ENCODE data around the gene ZBP1.
A peak's percentile ranks its signal among the peaks of the same experiment; 100 is the strongest.

The ZBP1 gene

DNA sequence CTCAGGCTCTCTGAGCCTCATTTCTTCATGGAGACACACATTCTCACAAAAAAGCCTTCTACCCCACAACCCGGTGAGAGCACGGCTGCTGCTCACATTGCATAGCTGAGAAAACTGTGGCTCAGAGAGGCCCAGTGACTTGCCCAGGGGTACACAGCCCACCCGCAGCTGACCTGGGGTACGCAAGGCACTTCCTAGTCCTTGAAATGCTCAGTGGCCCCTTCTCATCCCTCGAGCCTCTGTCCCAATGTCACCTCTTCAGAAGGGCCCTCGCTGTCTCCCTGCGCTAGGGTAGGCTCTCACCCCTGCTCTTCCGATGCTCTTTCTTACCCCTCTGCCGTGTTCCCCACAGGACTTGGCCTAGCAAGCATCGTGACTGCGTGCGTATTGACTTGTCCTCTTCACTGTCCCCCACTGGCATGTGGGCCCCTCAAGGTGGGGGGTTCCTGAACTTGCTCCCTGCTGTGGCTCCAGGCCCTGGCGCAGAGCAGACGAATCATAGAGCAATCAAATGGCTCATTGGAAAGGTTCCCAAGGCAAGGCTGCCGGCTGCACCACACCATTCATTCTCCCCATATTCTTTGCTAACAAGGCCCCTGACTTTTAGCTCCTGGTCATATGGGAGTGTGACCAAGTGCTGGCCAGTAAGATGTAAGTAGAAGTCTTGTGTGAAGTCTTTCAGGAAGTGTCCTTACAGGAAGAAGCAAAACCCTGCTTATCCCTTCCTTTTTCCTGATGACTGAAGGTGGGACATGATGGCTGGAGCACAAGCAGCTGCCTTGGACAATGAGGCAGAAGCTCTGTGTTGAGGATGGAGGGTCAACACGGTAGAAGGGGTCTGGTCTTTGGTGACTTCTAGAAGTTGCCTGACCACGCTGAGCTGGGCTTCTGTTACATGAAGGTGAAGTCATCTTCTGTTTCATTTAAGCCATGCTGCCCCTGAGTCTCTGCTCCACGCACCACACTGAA lies 36.7 kb downstream of the ZBP1 start:
- DNase-seq = no peak

DNA sequence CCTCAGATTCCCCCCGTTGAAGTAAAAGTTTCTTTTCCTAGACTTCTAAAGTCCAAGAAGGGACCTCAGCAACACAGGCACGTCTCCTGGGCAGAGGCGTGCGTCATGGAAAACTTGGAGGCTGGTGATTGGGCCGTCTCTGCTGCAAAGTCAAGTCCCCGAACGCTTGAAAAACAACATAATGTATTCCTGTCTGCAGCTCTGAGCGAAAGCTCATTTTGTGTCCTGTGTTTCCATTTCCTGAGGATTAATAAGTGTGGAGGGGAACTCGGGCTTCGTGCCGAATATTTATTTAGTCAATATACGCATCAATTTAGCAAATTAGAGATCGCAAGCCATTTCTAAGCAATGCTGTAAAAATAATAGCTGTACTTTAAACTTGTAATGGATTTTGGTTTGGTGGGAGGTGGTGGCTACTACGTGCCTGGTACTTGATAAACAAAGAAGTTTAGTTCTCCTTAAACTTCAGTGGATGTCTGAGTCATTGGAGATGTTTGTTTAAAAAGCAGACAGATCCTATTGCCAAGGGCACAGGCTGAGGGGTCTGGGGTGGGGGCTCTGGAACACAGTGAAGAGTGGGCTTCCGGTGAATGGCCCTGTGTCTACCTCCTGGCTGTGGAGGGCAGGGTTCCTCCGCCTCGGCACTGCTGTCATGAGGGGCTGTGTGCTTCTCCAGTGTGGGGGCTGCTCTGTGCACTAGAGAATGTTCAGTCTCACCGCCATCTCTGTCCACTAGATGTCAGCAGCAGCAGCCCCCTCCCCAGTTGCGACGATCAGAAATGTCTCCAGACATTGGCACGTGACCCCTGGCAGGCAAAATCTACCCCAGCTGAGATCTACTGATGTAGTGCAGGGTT lies 37.6 kb downstream of the ZBP1 start:
- peak; percentile 76 for DNase-seq

DNA sequence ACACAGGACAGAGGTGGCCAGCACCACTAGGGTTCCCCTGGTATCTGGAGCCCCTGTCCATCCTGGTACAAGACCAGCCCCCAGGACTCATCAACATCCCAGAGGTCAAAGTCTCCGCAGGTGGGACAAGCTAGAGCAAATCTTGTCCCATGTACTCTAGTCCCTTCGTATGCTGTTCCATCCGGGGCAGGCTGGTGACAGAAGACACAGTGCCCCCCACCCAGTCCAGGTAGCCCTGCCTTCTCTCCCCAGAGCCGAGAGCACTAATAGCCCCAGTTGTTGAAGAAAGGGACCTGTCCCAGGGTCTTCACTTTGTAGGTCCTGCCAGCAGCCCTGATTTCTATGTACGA lies 38.2 kb downstream of the ZBP1 start:
- no peak for DNase-seq

DNA sequence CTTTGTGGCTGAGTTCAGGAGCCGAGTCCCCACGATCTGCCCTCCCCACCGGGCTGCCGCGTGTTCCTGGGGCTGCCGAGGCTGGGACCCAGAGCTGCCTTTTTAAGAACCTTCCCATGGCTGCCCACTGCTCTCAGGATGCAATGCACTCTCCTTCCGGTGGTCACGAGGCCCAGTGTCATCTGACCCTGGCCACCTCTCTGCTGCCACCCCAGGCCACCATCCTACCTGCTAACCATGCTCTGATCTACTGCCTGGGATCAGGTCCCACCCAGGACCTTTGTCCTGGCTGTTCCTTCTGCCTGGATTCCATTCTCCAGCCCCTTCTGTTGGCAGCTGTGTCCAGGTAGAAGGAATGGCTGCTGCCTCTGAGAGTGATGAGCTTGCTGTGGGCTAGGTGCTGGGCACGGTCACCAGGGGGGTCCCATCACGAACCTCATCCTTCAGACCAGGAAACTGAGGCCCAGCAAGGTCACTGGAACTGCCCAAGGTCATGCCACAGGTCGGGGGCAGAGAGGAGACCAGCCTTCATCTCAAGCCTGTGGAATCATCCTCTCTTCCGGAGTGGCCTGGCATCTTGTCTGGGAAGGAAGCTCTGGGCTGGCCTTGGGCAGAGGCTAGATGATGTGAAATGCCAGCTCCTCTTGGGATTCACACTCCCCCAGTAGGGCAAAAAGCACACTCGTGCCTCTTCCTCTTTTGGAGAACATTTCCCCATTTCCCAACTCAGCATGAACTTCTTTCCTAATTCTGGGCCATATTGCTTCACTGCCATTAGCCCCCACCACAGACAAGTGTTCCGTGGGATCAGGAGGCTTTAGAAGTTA lies 38.8 kb downstream of the ZBP1 start:
- DNase-seq = no peak

DNA sequence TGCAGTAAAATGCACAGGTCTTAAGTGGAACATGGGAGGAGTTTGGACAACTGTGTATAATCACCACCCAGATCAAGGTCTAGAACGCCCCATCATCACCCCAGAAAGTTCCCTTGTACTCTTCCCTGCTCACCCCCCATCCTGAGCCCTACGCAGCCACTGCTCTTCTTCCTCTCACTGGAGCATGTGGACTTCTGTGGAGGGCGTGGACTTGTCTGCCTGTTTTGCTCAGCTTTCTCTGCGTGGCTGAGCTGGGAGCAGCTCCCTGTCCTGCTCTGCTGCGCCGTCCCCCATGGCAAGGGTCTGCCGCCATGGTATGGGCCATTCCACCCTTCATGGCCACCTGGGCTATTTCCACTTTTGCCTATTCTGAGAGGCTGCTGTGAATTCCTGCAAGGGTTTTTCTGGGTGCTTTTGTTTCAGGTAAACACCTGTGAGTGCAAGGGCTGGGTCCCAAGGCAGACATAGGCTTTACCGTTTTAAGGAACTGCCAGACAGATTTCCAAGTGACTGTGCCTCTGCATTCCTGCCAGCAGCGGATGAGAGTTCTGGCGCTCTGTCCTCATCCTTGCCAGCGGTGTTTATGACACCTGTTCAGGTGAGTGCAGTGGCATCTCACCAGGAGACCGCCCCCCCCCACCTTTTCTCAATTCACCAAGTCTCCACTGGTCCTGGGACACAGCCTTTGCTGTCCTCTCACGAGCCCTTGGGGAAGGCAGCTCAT lies 39.6 kb downstream of the ZBP1 start:
- DNase-seq = no peak

DNA sequence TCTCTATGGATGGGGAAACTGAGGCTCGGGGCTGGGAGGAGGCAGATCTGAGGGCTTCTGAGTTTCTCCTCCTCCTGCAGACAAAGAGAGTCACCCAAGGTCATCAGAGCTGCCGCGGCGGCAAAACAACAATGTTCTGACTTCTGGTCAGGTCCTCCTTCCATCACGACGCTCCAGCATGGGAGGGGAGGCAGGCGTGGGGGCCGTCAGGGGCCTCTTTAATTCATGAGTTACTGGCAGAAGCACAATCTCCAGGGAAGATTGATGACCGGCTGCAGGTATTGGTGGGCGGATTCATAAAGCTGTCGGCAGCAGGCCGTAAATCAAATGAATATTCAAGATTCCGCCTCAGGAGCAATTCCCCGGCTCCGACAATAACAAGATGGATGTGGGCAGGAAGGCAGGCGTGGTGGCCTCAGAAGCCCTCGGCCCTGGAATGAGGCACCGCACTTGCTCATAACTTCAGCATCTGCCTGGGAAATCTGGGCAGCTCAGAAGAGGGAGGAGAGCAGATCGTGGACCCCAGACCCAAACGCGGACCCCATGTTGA lies 40.3 kb downstream of the ZBP1 start:
- DNase-seq = no peak

- DNase-seq = no peak
Observed at GRCh38 chr20:57579331-57579897, 40.8 kb downstream of the ZBP1 start.

- DNase-seq = no peak
Observed at GRCh38 chr20:57578476-57579165, 41.6 kb downstream of the ZBP1 start.

GRCh38 chr20:57577679-57578475 lies 42.3 kb downstream of the ZBP1 start:
- DNase-seq = no peak

GRCh38 chr20:57576617-57577550 lies 43.3 kb downstream of the ZBP1 start:
- no peak for DNase-seq

DNA sequence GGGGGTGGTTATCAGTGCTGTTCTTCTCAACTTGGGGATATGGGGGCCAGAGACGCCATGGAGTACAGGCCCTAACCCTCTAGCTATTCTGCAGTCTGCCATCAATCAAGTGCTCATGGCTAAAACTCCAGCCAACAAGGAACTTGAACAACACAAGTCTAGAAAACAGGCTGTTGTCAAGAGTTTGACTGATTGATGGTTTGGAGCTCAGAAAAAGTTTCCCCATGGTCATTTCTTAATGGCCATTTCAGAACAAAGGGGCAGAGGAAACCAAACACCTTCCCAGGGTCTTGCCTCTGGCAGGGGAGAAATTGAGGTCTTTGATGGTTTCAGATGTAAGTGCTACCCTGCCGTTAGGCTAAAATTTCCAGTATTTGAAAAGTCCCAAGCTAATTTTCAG lies 44.2 kb downstream of the ZBP1 start:
- DNase-seq = no peak

DNA sequence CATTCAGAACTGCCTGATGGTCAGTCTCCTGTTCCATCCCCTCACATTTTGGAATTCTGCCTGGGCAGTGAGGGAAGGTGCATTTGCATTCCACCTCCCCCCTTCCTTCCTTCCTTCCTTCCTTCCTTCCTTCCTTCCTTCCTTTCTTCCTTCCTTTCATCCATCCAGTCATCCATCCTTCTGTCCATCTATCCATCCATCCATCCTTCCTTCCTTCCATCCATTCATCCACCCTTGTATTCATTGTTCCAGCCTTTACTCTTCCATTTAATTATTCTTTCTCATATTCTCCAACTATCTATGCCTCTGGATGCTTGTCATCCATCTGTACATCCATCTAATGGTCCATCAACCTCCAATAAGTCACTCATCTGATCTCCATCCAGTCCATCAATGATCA lies 45.3 kb downstream of the ZBP1 start:
- DNase-seq = no peak

DNA sequence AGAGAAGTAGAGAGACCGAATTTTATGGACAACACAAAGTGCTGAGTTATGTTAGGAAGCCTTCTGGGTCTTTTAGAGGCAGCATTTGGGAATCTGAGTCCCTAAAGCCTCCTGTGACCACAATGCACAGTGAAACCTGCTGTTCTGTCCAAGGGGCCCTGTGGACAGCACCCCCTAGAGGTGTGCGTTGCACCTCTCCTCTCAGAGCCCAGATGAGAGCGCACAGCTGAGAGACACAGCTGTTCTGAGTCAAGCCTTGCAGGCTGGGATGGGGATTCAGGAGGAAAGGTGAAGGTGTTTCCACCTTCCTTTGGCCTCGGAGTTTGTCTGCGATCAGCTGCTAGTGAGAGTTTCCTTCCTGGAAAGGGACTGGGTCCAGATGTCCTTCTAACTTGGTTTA lies 46.3 kb downstream of the ZBP1 start:
- no peak for DNase-seq

DNA sequence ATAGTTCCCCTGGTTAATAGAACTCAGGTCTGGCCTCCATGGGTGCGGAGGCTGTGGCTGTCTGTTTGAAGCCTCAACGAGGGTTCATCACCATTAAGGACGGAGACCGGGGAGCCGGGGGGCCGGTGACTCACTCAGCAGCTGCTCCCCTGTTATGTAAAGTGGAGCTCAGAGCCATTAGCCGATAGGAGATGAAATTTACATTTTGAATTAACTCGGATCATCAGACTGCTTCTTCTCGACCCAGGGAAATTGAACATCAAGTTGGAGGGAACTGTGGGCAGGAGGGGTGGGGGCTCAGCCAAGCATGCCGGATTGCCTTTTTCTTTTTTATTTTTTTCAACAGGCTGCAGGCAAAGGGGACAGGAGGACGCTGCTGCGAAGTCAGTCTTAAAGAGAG lies 47.0 kb downstream of the ZBP1 start:
- no peak for DNase-seq

DNA sequence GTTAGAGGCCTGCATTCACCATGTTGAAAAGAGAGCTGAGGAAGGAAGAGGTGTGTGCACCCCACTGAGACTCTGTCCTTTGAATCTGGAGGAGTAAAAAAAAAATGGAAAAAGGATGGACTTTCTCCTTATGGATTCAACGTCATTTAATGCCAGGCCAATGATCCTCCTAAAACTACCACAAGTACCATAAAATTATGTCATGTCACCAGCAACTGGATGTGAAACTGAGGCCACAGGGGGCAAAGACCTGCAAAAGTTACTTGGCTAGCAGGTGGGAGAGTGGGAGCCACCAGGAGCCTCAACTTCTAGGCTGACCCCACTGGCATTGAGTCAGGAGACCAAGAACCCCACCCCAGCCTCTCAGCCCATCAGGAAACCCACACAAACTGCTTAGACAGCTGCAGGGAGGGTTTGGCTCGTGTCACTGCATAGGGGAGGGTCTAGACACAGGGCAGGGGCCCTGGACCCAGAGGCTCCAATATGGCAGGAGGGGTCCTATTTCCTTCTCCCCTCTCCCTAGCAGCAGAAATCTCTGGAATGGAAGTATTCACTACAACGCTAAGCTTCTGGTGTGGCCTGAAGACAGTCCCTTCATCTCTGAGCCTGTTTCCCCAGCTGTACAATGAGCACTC lies 48.3 kb downstream of the ZBP1 start:
- DNase-seq = no peak

GRCh38 chr20:57570920-57571319 lies 49.3 kb downstream of the ZBP1 start:
- peak; percentile 33 for DNase-seq

DNA sequence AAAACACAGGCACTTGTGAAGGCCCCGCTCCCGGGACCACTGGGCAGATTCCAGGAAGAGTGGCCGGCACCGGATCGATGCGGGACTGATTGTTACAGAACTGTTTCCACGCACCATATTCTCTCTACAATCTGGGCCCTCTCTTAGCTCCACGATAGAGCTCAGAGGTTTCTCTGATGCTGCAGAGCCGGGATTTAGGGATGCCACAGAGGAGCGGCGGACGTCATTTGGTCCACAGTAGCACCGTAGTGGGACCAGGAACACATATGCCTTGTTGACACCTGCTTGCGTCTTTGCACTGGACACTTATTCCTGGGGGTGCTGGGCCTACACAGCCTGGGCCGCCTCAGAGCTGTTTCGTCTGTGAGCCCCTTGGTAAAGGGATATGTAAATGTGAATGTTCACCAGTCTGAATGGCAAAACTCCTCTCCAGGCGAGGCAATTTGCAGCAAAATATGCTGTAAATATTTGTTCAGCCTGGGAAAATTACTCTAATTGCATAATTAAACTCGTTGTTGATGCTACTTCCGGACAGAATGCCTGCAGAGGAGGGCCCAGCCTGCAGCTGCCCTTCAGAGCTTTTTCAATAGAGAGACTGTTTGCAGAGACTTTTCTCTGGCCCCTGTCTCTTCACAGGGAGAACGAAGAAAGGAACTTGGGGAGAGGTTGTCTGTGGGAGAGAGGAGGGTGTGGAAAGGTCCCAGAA lies 49.9 kb downstream of the ZBP1 start:
- no peak for DNase-seq

DNA sequence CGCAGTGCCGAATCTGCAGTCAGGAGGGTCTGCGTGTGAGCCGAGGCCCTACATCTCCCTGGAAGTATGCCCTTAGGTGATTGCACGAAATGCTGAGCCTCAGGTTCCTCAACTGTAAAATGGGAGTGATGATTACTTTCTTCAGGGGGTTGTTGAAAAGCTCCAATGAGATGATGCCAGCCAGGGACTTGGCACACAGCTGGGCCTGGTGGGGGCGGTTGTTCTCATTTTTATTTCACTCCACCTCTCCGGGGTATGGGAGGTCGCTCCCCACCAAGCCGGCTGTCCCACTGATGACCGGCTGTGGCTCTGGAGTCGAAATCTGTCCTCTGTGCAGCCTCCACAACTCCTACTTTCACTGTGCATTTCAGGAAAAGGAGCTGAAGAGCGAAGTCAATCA lies 51.3 kb downstream of the ZBP1 start:
- DNase-seq = no peak

Measured in eye (tissue), 1 donor.